Measurements from ENCODE around the gene MYOM3.

The MYOM3 gene

GRCh38 chr1:24096009-24096738 is 15.8 kb downstream of the MYOM3 start:
- DNase-seq (ENCODE audit: low spot score): no peak

DNA sequence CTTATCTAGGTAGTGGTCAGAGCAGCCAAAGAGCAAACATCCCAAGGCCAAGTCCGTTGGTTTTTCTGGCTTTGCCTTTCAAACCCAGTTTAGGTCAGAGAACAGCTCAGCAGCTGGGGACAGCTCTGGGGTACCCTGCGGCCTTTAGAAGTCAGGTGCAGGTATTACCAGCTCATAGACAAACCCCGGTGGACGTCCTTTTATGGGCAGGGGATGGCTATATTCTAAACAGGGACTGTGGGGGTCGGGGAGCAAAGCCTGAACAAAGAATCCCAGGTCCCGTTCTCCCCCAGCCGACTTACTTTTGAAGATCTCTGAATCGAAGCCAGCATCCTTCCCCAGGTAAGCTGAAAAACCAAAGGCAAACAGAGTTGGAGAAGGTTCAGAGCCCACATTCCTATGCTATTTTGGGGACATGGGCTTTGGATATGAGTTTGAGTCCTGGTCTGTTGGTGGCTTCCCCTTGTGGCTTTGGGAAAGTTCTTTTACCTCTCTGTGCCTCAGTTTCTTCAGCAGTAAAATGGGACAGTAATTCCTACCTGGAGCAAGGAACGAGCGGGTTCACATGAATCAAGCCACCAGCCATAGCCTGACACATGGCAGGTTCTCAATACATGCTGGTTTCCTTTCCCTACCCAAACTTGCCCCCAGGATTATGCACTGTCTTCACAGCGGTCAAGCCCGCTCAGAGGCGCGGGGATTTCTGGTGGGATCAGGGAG is 16.6 kb downstream of the MYOM3 start:
- DNase-seq (ENCODE audit: low spot score): no peak

GRCh38 chr1:24094554-24094953 is 17.4 kb downstream of the MYOM3 start:
- peak; percentile 37 for DNase-seq (ENCODE audit: low spot score)

DNA sequence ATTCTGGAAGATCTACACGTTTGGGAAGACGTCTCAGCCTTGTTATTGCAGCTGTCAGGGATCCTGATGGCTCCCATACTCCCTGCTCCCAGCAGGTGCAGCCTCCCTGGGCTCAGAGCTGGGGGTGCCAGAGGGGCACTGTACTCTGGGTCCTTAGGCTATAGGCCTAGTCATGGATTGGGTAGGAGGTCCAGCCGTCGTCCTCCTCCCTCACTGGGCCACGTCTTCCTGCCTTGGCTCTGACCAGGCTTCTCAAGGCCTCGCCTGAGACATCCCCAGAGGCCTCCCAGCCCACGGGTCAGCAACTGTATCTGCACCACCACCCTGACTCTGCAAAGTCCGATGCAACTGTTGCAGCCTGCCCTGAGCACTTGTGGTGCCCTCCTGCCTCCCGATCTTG is 18.2 kb downstream of the MYOM3 start:
- DNase-seq (ENCODE audit: low spot score): no peak

GRCh38 chr1:24092979-24093378 is 19.0 kb downstream of the MYOM3 start:
- no peak for DNase-seq (ENCODE audit: low spot score)

GRCh38 chr1:24091971-24092482 is 19.9 kb downstream of the MYOM3 start:
- DNase-seq (ENCODE audit: low spot score): no peak

DNA sequence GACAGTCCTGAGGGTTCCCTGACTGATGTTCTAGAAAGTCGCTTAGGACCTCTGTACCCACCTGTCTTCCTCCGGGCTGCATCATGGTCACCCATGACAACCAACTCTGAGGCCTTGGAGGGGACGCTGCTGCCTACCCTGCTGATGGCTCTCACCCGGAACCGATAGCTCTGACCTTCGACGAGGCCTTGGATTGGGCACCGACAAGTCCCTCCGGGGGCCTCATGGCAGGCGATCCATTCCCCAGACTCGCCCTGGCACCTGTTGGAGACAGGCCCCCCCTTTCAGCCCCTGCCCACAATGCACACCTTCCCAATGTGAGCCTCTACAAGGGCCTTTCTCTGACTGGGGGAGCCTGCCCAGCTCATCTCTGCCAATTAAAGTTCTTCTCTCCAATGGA is 21.2 kb downstream of the MYOM3 start:
- no peak for DNase-seq (ENCODE audit: low spot score)

- DNase-seq (ENCODE audit: low spot score): no peak
Observed at GRCh38 chr1:24089743-24090555, 22.0 kb downstream of the MYOM3 start.

GRCh38 chr1:24089027-24089742 is 22.8 kb downstream of the MYOM3 start:
- no peak for DNase-seq (ENCODE audit: low spot score)

DNA sequence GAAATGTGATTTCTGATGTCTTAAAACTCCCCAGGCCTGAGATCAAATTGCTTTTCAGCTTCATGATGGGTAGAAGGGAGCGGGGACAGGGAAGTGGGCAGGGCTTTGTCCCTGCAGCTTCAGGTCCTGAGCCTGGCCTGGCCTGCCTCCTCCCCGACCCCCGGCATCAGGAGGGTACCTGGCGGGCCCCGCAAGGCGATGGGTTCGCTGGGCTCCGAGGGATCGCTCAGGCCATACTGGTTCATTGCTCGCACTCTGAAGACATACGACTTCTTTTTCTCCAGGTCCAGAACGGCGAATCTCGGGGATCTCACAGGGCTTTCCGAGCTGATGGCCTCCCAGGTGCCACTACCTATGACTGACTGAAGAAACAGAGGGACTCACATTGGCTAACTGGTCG is 25.5 kb downstream of the MYOM3 start:
- DNase-seq (ENCODE audit: low spot score): no peak

- no peak for DNase-seq (ENCODE audit: low spot score)
Observed at GRCh38 chr1:24085546-24085945, 26.4 kb downstream of the MYOM3 start.

GRCh38 chr1:24085007-24085406 is 26.9 kb downstream of the MYOM3 start:
- DNase-seq (ENCODE audit: low spot score): no peak

DNA sequence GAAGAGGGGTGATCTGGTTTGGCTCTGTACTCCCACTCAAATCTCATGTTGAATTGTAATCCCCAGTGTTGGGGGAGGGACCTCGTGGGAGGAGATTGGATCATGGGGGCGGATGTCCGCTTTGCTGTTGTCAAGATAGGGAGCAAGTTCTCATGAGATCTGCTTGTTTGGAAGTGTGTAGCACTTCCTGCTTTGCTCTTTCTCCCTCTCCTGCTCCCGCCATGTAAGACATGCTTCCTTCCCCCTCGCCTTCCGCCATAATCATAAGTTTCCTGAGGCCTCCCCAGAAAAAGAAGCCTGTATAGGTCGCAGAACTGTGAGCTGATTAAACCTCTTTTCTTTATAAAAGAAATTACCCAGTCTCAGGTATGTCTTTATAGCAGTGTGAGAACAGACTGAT is 27.9 kb downstream of the MYOM3 start:
- DNase-seq (ENCODE audit: low spot score): no peak

GRCh38 chr1:24082372-24082771 is 29.6 kb downstream of the MYOM3 start:
- DNase-seq (ENCODE audit: low spot score): no peak

DNA sequence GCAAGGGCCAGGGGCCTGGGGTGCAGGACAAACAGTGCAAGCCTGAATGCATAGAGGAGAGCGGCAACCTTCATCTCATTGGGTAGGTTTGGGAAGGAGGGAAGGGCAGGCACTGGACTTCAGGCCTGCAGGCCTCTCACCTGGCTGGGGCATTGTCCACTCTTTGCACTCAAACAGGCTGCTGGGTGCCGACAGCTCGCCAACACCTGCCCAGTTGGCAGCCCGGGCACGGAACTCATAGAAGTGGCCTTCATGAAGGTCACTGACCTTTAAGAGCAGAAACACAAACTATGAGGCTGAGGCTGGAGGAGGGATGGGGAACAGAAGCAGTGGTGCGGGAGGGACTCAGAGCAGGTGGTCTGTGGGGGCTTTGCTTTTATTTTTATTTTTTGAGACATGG is 30.7 kb downstream of the MYOM3 start:
- no peak for DNase-seq (ENCODE audit: low spot score)

- no peak for DNase-seq (ENCODE audit: low spot score)
Observed at GRCh38 chr1:24080131-24080530, 31.8 kb downstream of the MYOM3 start.

DNA sequence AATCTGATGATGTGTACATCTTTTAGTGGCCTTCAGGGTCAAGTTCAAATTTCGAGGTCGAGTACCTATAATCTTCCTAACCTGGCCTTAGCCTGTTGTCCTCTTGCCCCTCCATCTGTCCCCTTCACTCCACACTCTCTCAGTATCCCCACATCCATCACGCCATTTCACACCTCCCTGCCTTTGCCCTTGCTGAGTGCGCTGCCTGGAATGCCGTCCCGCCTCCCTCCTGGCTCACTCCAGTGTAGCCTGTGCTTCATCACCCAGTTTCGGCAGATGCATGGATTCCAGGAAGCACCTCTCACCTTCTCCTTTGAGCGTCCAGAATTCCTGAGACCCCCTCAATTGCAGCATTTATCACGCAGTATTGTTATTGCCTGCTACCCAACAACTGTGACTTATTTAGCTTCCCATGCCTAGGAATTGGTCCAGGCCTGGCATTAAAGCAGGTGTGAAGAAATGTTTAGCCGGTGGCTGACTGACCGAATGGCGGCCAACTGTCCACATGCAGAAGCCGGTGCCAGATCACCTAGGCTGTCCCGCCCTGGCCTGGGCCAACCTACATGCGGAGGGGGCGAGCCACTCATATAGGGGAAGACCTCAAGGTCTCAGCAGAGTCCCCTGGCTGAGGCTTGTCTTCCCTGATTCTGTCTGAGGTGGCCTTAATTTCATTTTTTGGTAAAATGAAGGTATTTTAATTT is 34.5 kb downstream of the MYOM3 start:
- no peak for DNase-seq (ENCODE audit: low spot score)

DNA sequence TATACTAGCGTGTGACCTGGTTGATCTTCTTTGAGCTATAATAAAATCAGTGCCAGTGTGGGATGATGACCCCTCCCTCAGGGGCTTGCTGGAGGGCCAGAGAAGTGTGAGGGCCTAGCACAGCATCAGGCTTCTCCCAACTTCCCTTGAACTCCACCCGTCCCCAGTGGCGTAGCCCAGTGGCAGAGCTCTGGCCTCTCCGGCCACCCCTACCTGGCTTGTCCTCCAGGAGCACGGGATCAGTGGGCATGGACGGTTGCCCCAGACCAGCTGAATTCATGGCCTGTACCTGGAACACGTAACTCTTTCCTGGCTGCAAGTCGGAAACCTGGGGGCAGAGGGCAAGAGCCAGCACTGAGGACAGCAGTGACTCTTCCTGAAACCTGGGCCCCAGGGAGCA is 36.0 kb downstream of the MYOM3 start:
- no peak for DNase-seq (ENCODE audit: low spot score)

DNA sequence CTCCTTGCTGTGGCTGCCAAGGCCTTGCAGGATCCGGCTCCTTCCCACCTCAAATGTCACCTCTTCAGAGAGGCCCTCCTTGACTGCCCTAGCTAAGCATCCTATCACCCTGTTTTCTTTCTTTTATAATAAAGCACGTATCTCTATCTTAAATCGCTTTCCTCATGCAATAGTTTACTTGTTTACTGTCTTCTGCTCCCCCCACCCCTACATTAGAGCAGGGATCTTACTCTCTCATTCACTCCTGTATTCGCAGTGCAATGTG is 36.4 kb downstream of the MYOM3 start:
- no peak for DNase-seq (ENCODE audit: low spot score)

- DNase-seq (ENCODE audit: low spot score): no peak
Observed at GRCh38 chr1:24074817-24075589, 36.9 kb downstream of the MYOM3 start.

DNA sequence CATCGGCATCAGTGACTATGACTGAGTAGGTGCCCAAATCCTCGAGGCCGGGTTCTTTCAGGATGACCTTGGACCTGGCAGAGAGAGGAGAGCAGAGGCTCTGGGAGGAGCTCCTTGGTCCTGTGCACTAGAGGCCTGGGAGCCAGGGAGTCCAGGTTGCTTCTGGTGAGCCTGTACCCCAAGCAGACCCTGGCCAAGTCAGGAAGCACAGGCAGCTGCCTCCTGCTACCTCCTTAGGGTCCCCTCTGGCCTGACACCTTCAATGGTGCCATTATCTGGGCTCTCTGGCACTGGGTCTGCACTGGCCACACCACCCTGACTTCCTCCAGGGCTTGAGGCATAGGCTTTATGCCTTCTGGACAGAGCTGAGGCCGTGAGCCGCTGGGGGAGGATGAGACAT is 37.7 kb downstream of the MYOM3 start:
- DNase-seq (ENCODE audit: low spot score): no peak
